GM21786 (cell line): ENCODE results near the gene APOBEC3B.
A peak's percentile ranks its signal among the peaks of the same experiment; 100 is the strongest.
"Not testable (repeated sequence)": the region's sequence is repeated elsewhere in the genome, so short reads cannot be mapped to it uniquely, and the experiment has no call there.

ENCODE experiments used
- ATAC-seq: cut with Tn5 transposase; IDR thresholded peaks from one replicate; pipeline ENCODE4 v1.9.1; 2021; ENCODE audit not compliant: unreplicated experiment

APOBEC3B gene

GRCh38 chr22:38987171-38987895, 5.2 kb downstream of the APOBEC3B start:
- no peak for ATAC-seq

GRCh38 chr22:38989466-38989865, 7.3 kb downstream of the APOBEC3B start:
- ATAC-seq = no peak

GRCh38 chr22:38992871-38993371, 10.8 kb downstream of the APOBEC3B start:
- not testable (repeated sequence) for ATAC-seq

- ATAC-seq = no peak
These were observed 14.0 kb downstream of the APOBEC3B start for GRCh38 chr22:38996105-38996504.

GRCh38 chr22:38997518-38997917, 15.4 kb downstream of the APOBEC3B start:
- no peak for ATAC-seq

GRCh38 chr22:39003165-39003638, 21.1 kb downstream of the APOBEC3B start:
- no peak for ATAC-seq

- ATAC-seq = no peak
These were observed 25.0 kb downstream of the APOBEC3B start for GRCh38 chr22:39007177-39007576.

- not testable (repeated sequence) for ATAC-seq
These were observed 26.2 kb downstream of the APOBEC3B start for GRCh38 chr22:39008271-39008850.

GRCh38 chr22:39010946-39011345, 28.8 kb downstream of the APOBEC3B start:
- no peak for ATAC-seq

GRCh38 chr22:39012533-39013511, 30.7 kb downstream of the APOBEC3B start:
- ATAC-seq = no peak

- ATAC-seq = not testable (repeated sequence)
These were observed 31.4 kb downstream of the APOBEC3B start for GRCh38 chr22:39013561-39013941.

- ATAC-seq = peak; percentile 73
These were observed 32.0 kb downstream of the APOBEC3B start, which contains the start of gene APOBEC3C for GRCh38 chr22:39013942-39014722. APOBEC3C (plus strand) TSS chr22:39014257; CDS start chr22:39014363, 106 bp downstream.

GRCh38 chr22:39014723-39015121, 32.6 kb downstream of the APOBEC3B start:
- not testable (repeated sequence) for ATAC-seq

- ATAC-seq = no peak
These were observed 34.4 kb downstream of the APOBEC3B start for GRCh38 chr22:39016592-39016991.

- no peak for ATAC-seq
These were observed 35.6 kb downstream of the APOBEC3B start for GRCh38 chr22:39017596-39018365.

- not testable (repeated sequence) for ATAC-seq
These were observed 38.0 kb downstream of the APOBEC3B start for GRCh38 chr22:39020021-39020651.

- ATAC-seq = no peak
These were observed 39.6 kb downstream of the APOBEC3B start for GRCh38 chr22:39021552-39022250.

- no peak for ATAC-seq
These were observed 42.6 kb downstream of the APOBEC3B start for GRCh38 chr22:39024519-39025308.
